SK-N-SH (cell line): Measurements from ENCODE around the gene PCNT.

Experiments used
- CHD2 ChIP-seq: fragments of 150-350 bp; IDR thresholded peaks from 2 replicates; pipeline ENCODE4 v1.6.1; 2018; ENCODE audit warnings: low read length; ENCODE audit not compliant: partially characterized antibody
- CTCF ChIP-seq: fragments of 200-600 bp; sonication (generic); IDR thresholded peaks from 2 replicates; pipeline ENCODE4 v1.6.1; 2017; ENCODE audit warnings: antibody characterized with exemption, mild to moderate bottlenecking, moderate library complexity
- EP300 ChIP-seq, 2 experiments: IDR thresholded peaks; 2 replicates each; pipeline versions ENCODE4 v1.4.0 to v1.6.1; 2012; ENCODE audit warnings: borderline replicate concordance in 1 of 2, low read depth in 1 of 2, low read length in 1 of 2
- EZH2phosphoT487 ChIP-seq: fragments of 200-600 bp; sonication (generic); IDR thresholded peaks from 2 replicates; pipeline ENCODE4 v1.6.1; 2017; ENCODE audit warnings: low read depth, mixed run types, mild to moderate bottlenecking, antibody characterized with exemption, moderate library complexity, borderline replicate concordance
- JUND ChIP-seq: IDR thresholded peaks from 2 replicates; pipeline ENCODE4 v1.4.0; 2012
- MAX ChIP-seq: IDR thresholded peaks from 2 replicates; pipeline ENCODE4 v1.4.0; 2012; ENCODE audit warnings: low read depth
- POLR2AphosphoS5 ChIP-seq: IDR thresholded peaks from 2 replicates; pipeline ENCODE4 v1.6.1; 2012; ENCODE audit warnings: low read depth, low read length
- RAD21 ChIP-seq: IDR thresholded peaks from 2 replicates; pipeline ENCODE4 v1.6.1; 2012; ENCODE audit warnings: mild to moderate bottlenecking, low read length
- SMC3 ChIP-seq: IDR thresholded peaks from 2 replicates; pipeline ENCODE4 v1.6.1; 2012; ENCODE audit warnings: low read depth, low read length, improper control_type of control experiment
- TAF1 ChIP-seq: IDR thresholded peaks from 2 replicates; pipeline ENCODE4 v1.6.1; 2012; ENCODE audit warnings: low read depth, mild to moderate bottlenecking, low read length, moderate library complexity, borderline replicate concordance
- USF2 ChIP-seq: fragments of 150-350 bp; IDR thresholded peaks from 2 replicates; pipeline ENCODE4 v1.6.1; 2017; ENCODE audit warnings: antibody characterized with exemption, low read length, low read depth, borderline replicate concordance

GRCh38 chr21:46452710-46453109 lies 128.8 kb downstream of the PCNT start:
- no peak for TF ChIP-seq CTCF
- no peak for TF ChIP-seq RAD21
- TF ChIP-seq POLR2AphosphoS5 = no peak
- TF ChIP-seq EP300 (IDR thresholded peaks at IDR 0.05; ENCODE audit: borderline replicate concordance in 1 of 2, low read depth in 1 of 2, low read length in 1 of 2) = no peak
- no peak for TF ChIP-seq MAX
- no peak for TF ChIP-seq USF2
- TF ChIP-seq CHD2 = no peak
- TF ChIP-seq JUND = no peak
- no peak for TF ChIP-seq SMC3
- TF ChIP-seq EZH2phosphoT487 = no peak
- TF ChIP-seq TAF1 = no peak
